ENCODE measurements around the gene EXOC3L2.

Gene EXOC3L2

GRCh38 chr19:45179892-45180370 is 65.3 kb downstream of the EXOC3L2 start:
- no peak for DNase-seq (ENCODE audit: low read depth in 2 of 2)

GRCh38 chr19:45179072-45179891 is 65.9 kb downstream of the EXOC3L2 start:
- DNase-seq (ENCODE audit: low read depth in 2 of 2) = peak; percentile 28 to 33

GRCh38 chr19:45178262-45179071 is 66.7 kb downstream of the EXOC3L2 start, which contains the start of gene BLOC1S3:
Gene BLOC1S3 (plus strand): TSS chr19:45178784. CDS start chr19:45179297, 513 bp downstream.
- DNase-seq (ENCODE audit: low read depth in 2 of 2) = peak; percentile 99 to 100

GRCh38 chr19:45177817-45178261 is 67.4 kb downstream of the EXOC3L2 start, which contains the start of gene TRAPPC6A:
Gene TRAPPC6A (minus strand): TSS chr19:45178237. CDS start chr19:45178218, 19 bp downstream.
- no peak for DNase-seq (ENCODE audit: low read depth in 2 of 2)

GRCh38 chr19:45175515-45176345 is 69.5 kb downstream of the EXOC3L2 start:
- no peak for DNase-seq (ENCODE audit: low read depth in 2 of 2)

DNA sequence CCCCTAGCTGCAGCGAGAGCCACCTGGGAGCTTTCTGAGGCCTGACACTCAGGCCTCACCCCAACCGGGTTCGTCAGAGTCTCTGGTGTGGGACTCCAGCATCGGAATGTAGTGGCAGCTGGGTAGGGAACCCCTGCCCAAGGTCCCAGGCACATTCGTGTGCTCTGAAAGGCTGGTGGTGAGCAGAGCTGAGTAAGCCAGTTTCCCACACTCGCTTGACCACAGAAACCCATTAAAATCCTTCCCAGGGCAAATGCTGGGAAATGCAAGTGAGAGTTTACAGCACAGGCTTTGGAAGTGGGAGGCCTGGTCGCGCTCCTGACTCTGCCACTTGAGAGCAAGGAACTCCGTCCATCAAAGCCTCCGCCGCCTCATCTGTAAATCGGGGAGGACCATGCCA is 71.4 kb downstream of the EXOC3L2 start:
- DNase-seq (ENCODE audit: low read depth in 2 of 2) = no peak

DNA sequence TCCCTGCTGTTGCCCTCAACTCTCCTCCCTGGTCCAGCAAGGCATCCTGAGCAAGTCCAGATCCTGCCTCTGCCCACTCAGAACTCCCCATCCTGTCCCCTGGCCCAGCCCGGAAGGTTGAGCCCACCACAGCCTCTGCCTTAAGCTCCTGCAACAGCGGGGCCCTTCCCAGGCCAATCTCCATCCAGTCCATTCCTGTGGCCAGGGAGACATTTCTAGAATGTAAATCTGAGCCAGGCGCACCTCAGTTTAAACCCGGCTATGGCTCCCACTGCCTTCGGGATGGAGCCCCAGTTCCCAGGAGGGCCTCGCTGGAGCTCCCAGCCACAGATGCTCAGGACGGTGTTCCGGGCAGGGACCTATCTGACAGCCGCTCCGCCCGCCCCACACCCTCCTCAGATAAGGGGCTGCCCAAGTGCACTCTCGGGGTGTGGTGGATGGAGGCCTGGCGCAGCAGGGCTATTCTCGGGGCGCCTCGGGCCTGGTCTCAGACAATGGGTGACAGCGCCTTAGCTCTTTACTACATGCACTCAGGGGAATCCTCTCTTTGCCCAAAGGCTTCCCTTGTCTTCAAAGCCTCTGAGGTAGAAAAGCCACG is 72.5 kb downstream of the EXOC3L2 start:
- no peak for DNase-seq (ENCODE audit: low read depth in 2 of 2)

- DNase-seq (ENCODE audit: low read depth in 2 of 2) = no peak
These were observed 73.0 kb downstream of the EXOC3L2 start for GRCh38 chr19:45172173-45172572.

DNA sequence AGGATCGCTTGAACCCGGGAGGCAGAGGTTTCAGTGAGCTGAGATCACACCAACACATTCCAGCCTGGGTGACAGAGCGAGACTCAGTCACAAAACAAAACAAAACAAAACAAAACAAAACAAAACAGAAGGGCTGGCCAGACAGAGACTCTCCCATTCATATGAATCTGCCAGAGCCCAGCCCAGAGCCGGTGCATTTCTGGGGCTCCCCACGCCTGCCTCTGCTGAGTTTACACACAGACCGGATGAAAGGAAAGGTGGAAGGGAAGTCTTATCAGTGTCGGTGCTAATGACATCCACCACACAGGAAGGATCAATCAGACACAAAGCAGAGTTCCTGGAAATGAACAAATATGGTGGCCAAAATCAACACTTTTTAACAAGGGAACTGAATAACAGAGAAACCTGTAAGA is 74.0 kb downstream of the EXOC3L2 start:
- DNase-seq (ENCODE audit: low read depth in 2 of 2) = no peak

DNA sequence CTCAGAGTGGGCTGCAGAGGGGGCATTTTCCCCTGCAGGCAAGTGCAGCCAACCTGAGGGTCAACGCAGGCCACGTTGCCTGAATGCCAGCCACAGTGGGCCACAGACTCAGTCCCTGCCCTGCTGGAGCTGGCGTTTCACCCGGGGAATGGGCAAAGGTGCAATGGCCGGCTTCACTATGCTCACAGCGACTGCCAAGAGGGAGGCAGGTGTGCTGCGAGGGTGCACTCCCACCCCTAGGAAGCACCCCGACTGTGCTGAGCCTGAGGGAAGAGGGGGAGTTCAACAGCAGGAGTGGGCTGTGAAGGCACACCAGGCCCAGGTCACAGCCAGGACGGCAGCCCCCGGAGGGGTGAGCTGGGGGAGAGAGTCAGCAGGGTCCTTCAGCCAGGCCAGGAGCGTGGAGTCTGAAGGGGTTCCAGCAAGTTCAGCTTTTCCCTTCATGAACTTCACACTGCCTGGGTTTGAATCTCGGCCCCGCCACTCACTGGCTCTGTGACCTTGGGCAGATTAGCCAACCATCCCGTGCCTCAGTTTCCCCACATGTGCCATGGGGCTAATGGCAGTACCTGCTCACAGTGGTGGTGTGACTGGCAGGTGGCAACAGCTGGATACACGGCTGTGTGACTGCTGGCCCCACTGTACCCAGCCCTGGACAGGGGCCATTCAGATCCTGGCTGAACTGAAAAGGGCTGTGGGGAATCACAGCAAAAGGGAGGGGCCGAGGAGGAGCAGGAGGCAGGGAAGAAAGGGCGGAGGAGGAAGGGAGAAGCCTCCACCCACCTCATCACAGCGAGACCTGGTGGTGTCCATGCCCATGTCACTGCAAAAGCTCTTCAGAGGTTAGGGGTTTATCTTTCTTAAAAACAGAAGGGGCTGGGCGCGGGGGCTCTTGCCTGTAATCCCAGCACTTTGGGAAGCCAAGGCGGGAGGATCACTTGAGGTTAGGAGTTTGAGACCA is 74.8 kb downstream of the EXOC3L2 start:
- DNase-seq (ENCODE audit: low read depth in 2 of 2) = no peak

- DNase-seq (ENCODE audit: low read depth in 2 of 2) = no peak
These were observed 75.6 kb downstream of the EXOC3L2 start for GRCh38 chr19:45169602-45170001.

DNA sequence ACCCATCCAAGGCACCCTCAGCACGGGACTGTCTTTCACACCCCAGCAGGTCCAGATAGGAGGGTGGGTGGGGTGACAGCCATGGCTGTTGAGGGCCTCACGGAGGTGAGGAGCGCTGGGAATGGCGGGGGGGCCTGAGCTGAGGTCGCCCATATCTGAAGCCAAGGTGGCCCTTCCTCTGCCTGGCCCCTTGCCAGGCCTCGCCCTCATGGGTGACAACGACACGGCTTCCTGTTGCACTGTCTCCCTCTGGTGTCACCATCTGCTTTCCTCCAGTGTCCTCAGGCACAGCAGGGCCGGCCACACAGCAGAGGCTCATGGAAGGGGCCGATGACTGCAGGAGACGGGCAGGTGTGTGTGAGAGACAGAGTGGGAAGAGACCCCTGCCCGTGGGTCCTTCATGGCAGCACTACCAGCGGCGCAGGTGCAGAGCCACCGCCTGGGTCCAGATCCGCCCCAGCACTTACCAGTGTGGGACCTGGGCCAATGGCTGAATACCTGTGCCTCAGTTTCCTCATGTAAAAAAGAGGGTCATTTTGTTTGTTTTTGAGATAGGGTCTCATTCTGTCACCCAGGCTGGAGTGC is 76.3 kb downstream of the EXOC3L2 start:
- DNase-seq (ENCODE audit: low read depth in 2 of 2) = no peak

DNA sequence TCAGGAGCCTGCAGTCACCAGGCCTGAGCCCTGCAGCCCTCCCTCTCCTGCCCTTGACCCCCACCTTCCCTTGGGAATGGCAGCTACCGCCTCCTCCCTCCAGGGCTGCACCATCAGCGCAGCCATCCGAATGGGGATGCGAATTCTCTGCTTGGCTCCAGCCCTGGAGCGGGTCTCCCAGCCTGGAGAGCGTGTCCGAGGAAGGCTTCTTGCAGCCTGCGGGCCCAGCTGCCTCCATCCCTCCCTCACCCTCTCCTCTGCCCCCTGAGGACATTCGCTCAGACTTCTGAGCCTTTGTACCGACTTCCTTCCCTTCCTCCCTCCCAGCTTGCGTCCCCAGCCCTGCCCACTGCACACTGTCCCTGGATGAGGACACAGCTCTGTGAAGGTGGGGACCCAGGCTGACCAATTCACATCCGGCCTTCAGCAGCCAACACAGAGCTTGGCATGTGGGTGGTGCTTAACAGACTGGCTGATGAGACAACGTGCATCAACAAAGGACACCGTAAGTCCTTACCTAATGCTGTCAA is 78.4 kb downstream of the EXOC3L2 start:
- no peak for DNase-seq (ENCODE audit: low read depth in 2 of 2)

DNA sequence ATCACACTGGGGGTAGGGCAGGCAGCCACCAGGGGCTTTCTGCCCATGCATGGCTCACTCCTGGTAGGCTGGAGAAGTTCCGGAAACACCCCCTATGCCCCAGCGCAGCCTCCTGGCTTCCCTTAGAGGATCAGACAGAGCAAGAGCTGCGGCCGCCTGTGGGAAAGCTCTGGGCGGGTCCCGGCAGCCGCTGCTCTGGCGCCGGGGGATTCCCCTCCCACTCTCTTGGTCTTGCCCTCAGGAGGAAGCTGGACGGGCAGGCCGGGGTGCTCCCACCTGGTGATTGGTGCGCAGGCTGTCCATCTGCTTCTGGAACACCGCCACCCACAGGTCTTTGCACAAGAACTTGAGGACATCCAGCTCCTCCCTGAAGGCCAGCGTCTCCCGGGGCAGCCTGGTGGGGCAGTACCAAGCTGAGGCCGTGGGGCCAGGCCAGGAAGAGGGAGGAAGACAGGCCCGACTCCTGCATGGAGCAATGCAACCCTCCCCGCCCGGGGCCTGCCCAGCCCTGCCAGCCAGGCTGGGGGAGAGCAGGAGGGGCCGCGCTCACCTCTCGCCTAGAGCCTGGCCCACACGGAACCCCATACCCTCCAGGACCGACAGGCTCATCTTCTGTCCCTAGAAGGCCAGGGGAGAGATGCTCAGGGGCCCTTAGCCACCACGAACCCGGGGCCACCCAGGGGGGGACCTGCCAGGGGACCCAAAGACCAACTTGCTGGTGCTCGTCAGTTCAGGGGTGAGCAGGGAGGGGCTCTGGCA is 80.5 kb downstream of the EXOC3L2 start:
- DNase-seq (ENCODE audit: low read depth in 2 of 2) = peak; percentile 42 to 68

- DNase-seq (ENCODE audit: low read depth in 2 of 2) = no peak
These were observed 81.3 kb downstream of the EXOC3L2 start for GRCh38 chr19:45163751-45164460.

- no peak for DNase-seq (ENCODE audit: low read depth in 2 of 2)
These were observed 82.1 kb downstream of the EXOC3L2 start for GRCh38 chr19:45163156-45163555.

DNA sequence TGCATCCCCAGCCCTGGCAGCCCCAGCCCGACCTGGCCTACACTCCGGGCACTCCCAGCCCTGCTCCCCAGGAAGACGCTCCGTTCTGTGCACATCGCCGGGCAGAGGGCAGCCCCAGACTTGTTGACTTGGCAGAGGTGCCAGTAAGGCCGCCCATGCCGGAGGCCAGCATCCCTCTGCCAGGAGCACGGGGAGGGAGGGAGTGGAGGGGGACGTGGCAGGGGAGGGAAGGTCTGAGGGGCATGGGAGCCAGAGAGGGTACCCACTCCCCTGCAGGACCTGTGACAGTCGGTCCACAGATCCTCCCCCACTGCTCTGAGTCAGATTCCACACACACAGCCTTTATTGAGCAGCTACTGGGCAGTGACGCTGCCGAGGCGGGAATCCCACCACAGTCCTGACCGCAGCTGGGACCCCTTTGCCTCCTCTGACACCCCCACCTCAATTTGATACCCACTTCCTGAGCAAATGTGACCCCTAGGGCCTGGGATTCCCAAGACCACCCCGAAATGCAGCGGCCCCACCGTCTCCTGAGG is 82.5 kb downstream of the EXOC3L2 start:
- no peak for DNase-seq (ENCODE audit: low read depth in 2 of 2)

Measured in stimulated activated CD4-positive, alpha-beta T cell treated with anti-CD3 and anti-CD28 coated beads, Interleukin-4, amount 100 ng/mL, for 48 hours (primary cell).